ENCODE results near the gene LAT. TPM values are rescaled to one million over a fixed set of nuclear protein-coding genes. Genes with fewer than 3 reads are reported as not detected.

The LAT gene
- total RNA-seq, 1 donor from 2014 or later, result 5.8 TPM

DNA sequence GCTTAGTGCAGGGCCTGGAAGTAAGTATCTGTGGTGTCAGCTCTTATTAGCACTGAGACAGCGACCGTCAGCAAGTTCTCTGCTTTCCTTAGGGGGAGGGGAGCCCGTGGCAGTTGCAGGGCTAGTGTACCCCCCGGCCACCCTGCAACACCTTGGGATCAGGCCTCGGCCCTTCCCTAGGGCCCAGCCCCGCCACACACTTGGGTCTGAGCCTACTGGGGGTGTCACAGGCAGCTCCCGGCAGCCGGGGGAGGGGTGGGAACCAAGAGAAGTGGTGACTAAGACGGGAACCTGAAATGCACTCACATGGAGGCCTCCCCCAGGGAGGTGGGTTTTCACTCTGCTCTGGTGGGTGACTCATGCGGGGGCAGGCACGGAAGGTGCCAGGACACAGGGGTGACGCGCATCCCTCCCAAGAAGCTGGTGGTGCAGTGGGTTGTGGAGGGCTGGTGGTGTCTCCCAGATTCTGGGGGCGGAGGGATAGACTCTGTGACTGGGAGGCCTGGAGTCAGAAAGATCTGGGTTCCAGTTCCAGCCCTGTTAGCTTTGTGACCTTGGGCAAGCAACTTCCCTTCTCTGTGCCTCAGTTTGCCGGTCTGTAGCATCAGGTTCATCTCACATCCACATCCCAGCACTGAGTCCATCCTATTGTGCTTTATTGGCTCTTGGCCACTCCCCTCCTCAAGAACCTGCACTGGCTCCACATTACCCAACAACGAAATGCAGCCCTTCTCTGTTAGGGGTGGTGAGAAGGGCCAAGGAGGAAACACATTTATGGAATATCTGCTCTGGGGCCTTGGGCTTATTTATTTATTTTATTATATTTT is 44.5 kb downstream of the LAT start:
- intact Hi-C loops (cut with DNase I), result no loop called here
- ATAC-seq, result no peak
- DNase-seq (ENCODE audit: low spot score), result no peak

DNA sequence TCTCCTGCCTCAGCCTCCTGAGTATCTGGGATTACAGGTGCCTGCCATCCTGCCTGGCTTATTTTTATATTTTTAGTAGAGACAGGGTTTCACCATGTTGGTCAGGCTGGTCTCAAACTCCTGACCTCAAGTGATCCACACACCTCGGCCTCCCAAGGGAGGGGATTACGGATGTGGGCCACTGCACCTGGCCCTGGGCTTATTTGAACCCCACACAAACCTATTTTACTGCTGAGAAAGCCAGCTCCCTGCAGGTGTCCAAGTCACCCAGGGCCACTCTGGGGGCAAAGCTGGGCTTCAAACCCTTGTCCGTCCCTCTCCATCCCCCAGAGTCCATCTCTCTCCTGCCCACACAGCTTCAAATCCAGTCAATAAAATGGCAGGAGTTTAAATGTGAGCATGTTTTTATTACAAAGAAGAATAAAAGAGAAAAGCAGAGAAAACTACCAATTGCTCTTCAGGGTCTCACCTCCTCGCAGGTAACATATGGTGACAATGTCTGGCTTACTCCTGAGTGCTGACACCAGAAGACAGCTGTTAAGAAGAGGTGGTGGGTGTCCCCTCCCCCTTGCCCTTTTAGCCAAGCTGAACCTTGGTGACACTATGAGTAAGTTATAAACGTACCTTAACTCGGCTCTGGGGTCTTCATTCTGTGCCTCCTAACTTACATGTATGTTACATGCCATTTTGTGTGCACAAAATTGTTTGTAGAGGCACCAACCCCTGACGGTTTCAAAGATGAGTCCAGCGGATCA is 45.4 kb downstream of the LAT start:
- intact Hi-C loops (cut with DNase I), result no loop called here
- ATAC-seq (no peak), DNase-seq (ENCODE audit: low spot score) (no peak)

Other genes starting within 250 kb of the LAT start
- gene NPIPB9, start 233.3 kb upstream of the LAT start, total RNA-seq, result 1.6 TPM
- gene ATXN2L, start 162.1 kb upstream of the LAT start, total RNA-seq, result 116 TPM
- gene TUFM, start 138.7 kb upstream of the LAT start, total RNA-seq, result 69.4 TPM
- 67.0 TPM for gene SH2B1, start 121.2 kb upstream of the LAT start, total RNA-seq
- gene ATP2A1, start 106.6 kb upstream of the LAT start, total RNA-seq, result 0.89 TPM
- 16.4 TPM for gene RABEP2, start 59.8 kb upstream of the LAT start, total RNA-seq
- gene CD19, start 53.1 kb upstream of the LAT start, total RNA-seq, result 1.4 TPM
- gene NFATC2IP, start 34.1 kb upstream of the LAT start, total RNA-seq, result 34.5 TPM
- 22.5 TPM for gene SPNS1, start 10.3 kb upstream of the LAT start, total RNA-seq